GM12891 (cell line): ENCODE measurements around the gene ATRN.

ENCODE experiments used
- POLR2A ChIP-seq: IDR thresholded peaks from 2 replicates; pipeline ENCODE4 v1.6.1; 2011; ENCODE audit warnings: low read depth, low read length, control low read depth
- POLR2AphosphoS5 ChIP-seq: IDR thresholded peaks from 2 replicates; pipeline ENCODE4 v1.6.1; 2011; ENCODE audit warnings: low read depth, low read length, control low read depth
- TAF1 ChIP-seq: IDR thresholded peaks from 2 replicates; pipeline ENCODE4 v1.6.1; 2011; ENCODE audit warnings: low read depth, low read length, control low read depth

DNA sequence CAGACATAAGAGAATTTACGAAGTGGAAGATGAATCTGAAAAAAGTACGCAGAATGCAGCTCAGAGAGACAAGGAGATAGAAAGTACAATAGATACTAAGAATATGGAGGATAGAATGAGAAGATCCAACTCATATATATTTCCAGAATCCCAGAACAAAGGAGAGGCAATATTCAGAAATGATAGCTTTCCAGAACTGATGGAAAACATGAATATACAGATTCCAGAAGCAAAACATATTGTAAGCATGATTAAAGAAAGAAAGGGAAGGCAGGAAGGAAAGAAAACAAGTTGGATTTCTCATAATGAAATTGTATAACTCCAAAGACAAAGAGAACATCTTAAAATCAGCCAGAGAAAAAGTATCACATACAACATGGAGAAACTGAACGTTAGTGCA is 169.4 kb downstream of the ATRN start:
- no peak for TF ChIP-seq POLR2A
- no peak for TF ChIP-seq TAF1
- no peak for TF ChIP-seq POLR2AphosphoS5
